Osteocyte (in vitro differentiated cells): ENCODE data around the gene MPZL2. TPM values are rescaled to one million over a fixed set of nuclear protein-coding genes. Genes with fewer than 3 reads are reported as not detected.

Source experiments
- DNase-seq: peaks from one replicate; pipeline ENCODE4 v3.0.0; 2021; ENCODE audit warnings: mixed read lengths; ENCODE audit not compliant: unreplicated experiment; ENCODE audit errors: extremely low spot score
- H3K27ac Mint-ChIP-seq: one replicate; pipeline ENCODE4 v1.8.0; 2021; ENCODE audit warnings: mild to moderate bottlenecking, mixed read lengths; ENCODE audit not compliant: unreplicated experiment
- H3K27me3 Mint-ChIP-seq: one replicate; pipeline ENCODE4 v1.8.0; 2021; ENCODE audit warnings: mixed read lengths; ENCODE audit not compliant: unreplicated experiment
- H3K36me3 Mint-ChIP-seq: one replicate; pipeline ENCODE4 v1.8.0; 2021; ENCODE audit warnings: mixed read lengths; ENCODE audit not compliant: unreplicated experiment
- H3K4me1 Mint-ChIP-seq: one replicate; pipeline ENCODE4 v1.8.0; 2021; ENCODE audit warnings: mixed read lengths; ENCODE audit not compliant: unreplicated experiment
- H3K4me3 Mint-ChIP-seq: one replicate; pipeline ENCODE4 v1.8.0; 2021; ENCODE audit warnings: mild to moderate bottlenecking, moderate library complexity, mixed read lengths; ENCODE audit not compliant: unreplicated experiment
- H3K9me3 Mint-ChIP-seq: one replicate; pipeline ENCODE4 v1.8.0; 2021; ENCODE audit warnings: mixed read lengths; ENCODE audit not compliant: unreplicated experiment
- total RNA-seq: library from RNA; stranded (reverse); gene quantifications from 2 replicates; pipeline ENCODE4 v1.2.1, GENCODE V29; 2021
- TF ChIP-seq, protein P1 (sequence below): fragments of 200-600 bp; sonication (generic); IDR thresholded peaks from 2 replicates; pipeline ENCODE4 v1.5.0; 2021; ENCODE audit warnings: antibody characterized with exemption, mild to moderate bottlenecking, moderate library complexity

The MPZL2 gene
- total RNA-seq, 1 donor from 2014 or later: not detected

- DNase-seq: no peak
- peaks cover 38% of the 10 kb centered on the region for H3K27me3 Mint-ChIP-seq
- H3K27ac Mint-ChIP-seq: no peak overlapping the region
- H3K36me3 Mint-ChIP-seq: peaks cover 2% of the 10 kb centered on the region
- TF ChIP-seq, protein P1, sequence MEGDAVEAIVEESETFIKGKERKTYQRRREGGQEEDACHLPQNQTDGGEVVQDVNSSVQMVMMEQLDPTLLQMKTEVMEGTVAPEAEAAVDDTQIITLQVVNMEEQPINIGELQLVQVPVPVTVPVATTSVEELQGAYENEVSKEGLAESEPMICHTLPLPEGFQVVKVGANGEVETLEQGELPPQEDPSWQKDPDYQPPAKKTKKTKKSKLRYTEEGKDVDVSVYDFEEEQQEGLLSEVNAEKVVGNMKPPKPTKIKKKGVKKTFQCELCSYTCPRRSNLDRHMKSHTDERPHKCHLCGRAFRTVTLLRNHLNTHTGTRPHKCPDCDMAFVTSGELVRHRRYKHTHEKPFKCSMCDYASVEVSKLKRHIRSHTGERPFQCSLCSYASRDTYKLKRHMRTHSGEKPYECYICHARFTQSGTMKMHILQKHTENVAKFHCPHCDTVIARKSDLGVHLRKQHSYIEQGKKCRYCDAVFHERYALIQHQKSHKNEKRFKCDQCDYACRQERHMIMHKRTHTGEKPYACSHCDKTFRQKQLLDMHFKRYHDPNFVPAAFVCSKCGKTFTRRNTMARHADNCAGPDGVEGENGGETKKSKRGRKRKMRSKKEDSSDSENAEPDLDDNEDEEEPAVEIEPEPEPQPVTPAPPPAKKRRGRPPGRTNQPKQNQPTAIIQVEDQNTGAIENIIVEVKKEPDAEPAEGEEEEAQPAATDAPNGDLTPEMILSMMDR: no peak
- H3K4me1 Mint-ChIP-seq: peaks cover 8% of the 10 kb centered on the region
- H3K4me3 Mint-ChIP-seq: no peak overlapping the region
- H3K9me3 Mint-ChIP-seq: peaks cover 3% of the 10 kb centered on the region
These were observed 27.5 kb upstream of the MPZL2 start for GRCh38 chr11:118291477-118292135.

- no peak for DNase-seq
- Mint-ChIP-seq H3K36me3 (peaks cover 2% of the 10 kb centered on the region), H3K9me3 (peaks cover 3% of the 10 kb centered on the region), H3K4me3 (no peak overlapping the region), H3K27me3 (peaks cover 42% of the 10 kb centered on the region), H3K27ac (no peak overlapping the region), H3K4me1 (peaks cover 8% of the 10 kb centered on the region)
- TF ChIP-seq, protein P1: no peak
These were observed 26.8 kb upstream of the MPZL2 start for GRCh38 chr11:118290923-118291322.

DNA sequence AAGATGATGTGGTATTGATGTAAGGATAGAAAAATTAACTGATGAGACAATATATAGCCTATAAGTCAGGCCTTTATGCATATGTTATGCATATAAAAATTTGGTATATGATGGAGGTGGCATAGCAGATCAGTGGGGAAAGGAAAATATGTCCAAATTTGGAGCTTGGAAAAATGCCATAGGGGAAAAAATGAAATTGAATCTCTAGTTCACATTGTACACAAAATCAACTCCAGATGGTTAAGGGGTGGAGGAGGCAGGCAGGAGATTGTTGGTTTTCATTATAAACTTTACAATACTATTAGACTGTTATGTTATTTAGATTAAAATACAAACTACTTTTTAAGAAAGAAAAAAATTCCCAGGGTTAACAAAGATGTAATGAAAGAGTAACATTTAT lies 25.3 kb upstream of the MPZL2 start:
- Mint-ChIP-seq H3K9me3 (peaks cover 3% of the 10 kb centered on the region), H3K4me3 (no peak overlapping the region), H3K27ac (no peak overlapping the region), H3K4me1 (peaks cover 8% of the 10 kb centered on the region), H3K36me3 (peaks cover 2% of the 10 kb centered on the region), H3K27me3 (peaks cover 42% of the 10 kb centered on the region)
- no peak for DNase-seq
- TF ChIP-seq, protein P1: no peak

GRCh38 chr11:118287006-118287405 lies 22.9 kb upstream of the MPZL2 start:
- peaks cover 3% of the 10 kb centered on the region for H3K9me3 Mint-ChIP-seq
- no peak overlapping the region for H3K27ac Mint-ChIP-seq
- peaks cover 2% of the 10 kb centered on the region for H3K36me3 Mint-ChIP-seq
- no peak for DNase-seq
- TF ChIP-seq, protein P1: no peak
- peaks cover 8% of the 10 kb centered on the region for H3K4me1 Mint-ChIP-seq
- H3K27me3 Mint-ChIP-seq: peaks cover 41% of the 10 kb centered on the region
- H3K4me3 Mint-ChIP-seq: no peak overlapping the region

- TF ChIP-seq, protein P1: no peak
- H3K36me3 Mint-ChIP-seq: peaks cover 2% of the 10 kb centered on the region
- no peak overlapping the region for H3K4me3 Mint-ChIP-seq
- DNase-seq: no peak
- peaks cover 38% of the 10 kb centered on the region for H3K27me3 Mint-ChIP-seq
- peaks cover 3% of the 10 kb centered on the region for H3K9me3 Mint-ChIP-seq
- H3K27ac Mint-ChIP-seq: no peak overlapping the region
- H3K4me1 Mint-ChIP-seq: peaks cover 8% of the 10 kb centered on the region
These were observed 22.4 kb upstream of the MPZL2 start for GRCh38 chr11:118286545-118286944.
